NCI-H1105 (cell line): ENCODE results near the gene KCNT1.

Experiments
- DNase-seq: peaks from one replicate; lab custom pipeline; 2025; lab: John Stamatoyannopoulos, UW

The KCNT1 gene

GRCh38 chr9:135673941-135674340 lies 28.0 kb upstream of the KCNT1 start:
- DNase-seq = no peak

GRCh38 chr9:135674977-135675376 lies 27.0 kb upstream of the KCNT1 start:
- no peak for DNase-seq

- no peak for DNase-seq
Observed at GRCh38 chr9:135676891-135677290, 25.1 kb upstream of the KCNT1 start.

- DNase-seq = no peak
Observed at GRCh38 chr9:135677641-135678168, 24.3 kb upstream of the KCNT1 start.

GRCh38 chr9:135678236-135679017 lies 23.6 kb upstream of the KCNT1 start:
- DNase-seq = no peak

- no peak for DNase-seq
Observed at GRCh38 chr9:135680056-135680455, 21.9 kb upstream of the KCNT1 start.

- DNase-seq = no peak
Observed at GRCh38 chr9:135681161-135681560, 20.8 kb upstream of the KCNT1 start.

- DNase-seq = no peak
Observed at GRCh38 chr9:135683401-135684034, 18.5 kb upstream of the KCNT1 start.

- DNase-seq = no peak
Observed at GRCh38 chr9:135684691-135685090, 17.3 kb upstream of the KCNT1 start.

- no peak for DNase-seq
Observed at GRCh38 chr9:135687216-135687615, 14.8 kb upstream of the KCNT1 start.

GRCh38 chr9:135689011-135689410 lies 13.0 kb upstream of the KCNT1 start:
- DNase-seq = no peak

GRCh38 chr9:135690836-135691570 lies 11.0 kb upstream of the KCNT1 start:
- no peak for DNase-seq

GRCh38 chr9:135692410-135692809 lies 9.6 kb upstream of the KCNT1 start:
- no peak for DNase-seq

- no peak for DNase-seq
Observed at GRCh38 chr9:135693265-135693664, 8.7 kb upstream of the KCNT1 start.

GRCh38 chr9:135693771-135694170 lies 8.2 kb upstream of the KCNT1 start:
- DNase-seq = no peak

GRCh38 chr9:135694414-135694813 lies 7.6 kb upstream of the KCNT1 start:
- no peak for DNase-seq

- no peak for DNase-seq
Observed at GRCh38 chr9:135695036-135695435, 6.9 kb upstream of the KCNT1 start.

- no peak for DNase-seq
Observed at GRCh38 chr9:135695642-135696041, 6.3 kb upstream of the KCNT1 start.

GRCh38 chr9:135696446-135696845 lies 5.5 kb upstream of the KCNT1 start:
- DNase-seq = no peak

GRCh38 chr9:135697226-135697625 lies 4.8 kb upstream of the KCNT1 start:
- no peak for DNase-seq

GRCh38 chr9:135698236-135698635 lies 3.7 kb upstream of the KCNT1 start:
- no peak for DNase-seq

- DNase-seq = no peak
Observed at GRCh38 chr9:135698767-135699166, 3.2 kb upstream of the KCNT1 start.

GRCh38 chr9:135699440-135699839 lies 2.5 kb upstream of the KCNT1 start, which contains the start of gene SOHLH1:
SOHLH1 (minus strand) TSS chr9:135699481; CDS start chr9:135699467, 14 bp downstream.
- DNase-seq = no peak
